Bone marrow (tissue), 2 donors: ENCODE results near the gene NQO2.
"Not testable (repeated sequence)": the region's sequence is repeated elsewhere in the genome, so short reads cannot be mapped to it uniquely, and the experiment has no call there.

Source experiments
- DNase-seq, 2 donors: peaks; one replicate each; lab custom pipeline; 2025; lab: John Stamatoyannopoulos, UW

The NQO2 gene

GRCh38 chr6:2970034-2970685, 29.5 kb upstream of the NQO2 start:
- no peak for DNase-seq

DNA sequence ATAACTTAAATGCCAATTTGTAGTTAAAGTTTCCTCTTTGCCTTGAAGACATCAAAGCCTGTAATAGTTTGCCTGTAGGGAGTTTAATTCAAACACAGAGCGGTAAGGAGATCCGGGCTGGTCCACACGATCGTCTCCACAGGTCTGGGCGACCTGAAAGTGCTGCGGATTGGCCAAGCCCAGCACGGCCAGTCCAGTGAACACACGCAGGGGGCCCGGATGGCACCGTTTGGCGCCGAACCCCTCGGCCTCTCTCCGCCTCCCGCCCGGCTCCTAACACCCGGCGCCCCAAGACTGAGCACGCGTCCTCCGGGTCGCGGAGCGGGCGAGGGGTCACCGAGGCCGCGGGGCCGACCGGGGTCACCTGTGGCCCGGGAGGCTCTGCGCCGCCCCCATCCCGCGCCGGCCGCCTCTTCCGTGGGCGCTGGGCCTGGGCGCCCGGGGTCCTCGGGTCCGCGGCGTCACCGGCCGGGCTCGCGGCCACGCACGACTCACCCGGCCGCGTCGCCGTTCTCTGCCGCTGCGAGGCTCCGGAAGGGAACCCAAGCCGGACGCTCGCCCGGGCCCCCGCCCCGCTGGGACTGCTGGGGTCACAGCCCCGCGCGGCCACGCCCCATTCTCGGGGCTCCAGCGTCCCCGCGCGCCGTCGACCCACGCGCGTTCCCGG, 28.8 kb upstream of the NQO2 start:
- DNase-seq, result peak in 1 of 2 donors; percentile 74

GRCh38 chr6:2971420-2972218, 28.1 kb upstream of the NQO2 start, which contains the start of gene SERPINB6:
TSS of gene SERPINB6 (minus strand) at chr6:2971567. CDS start at chr6:2959332, 12,235 bp downstream.
- DNase-seq, result peak in 1 of 2 donors; percentile 80

DNA sequence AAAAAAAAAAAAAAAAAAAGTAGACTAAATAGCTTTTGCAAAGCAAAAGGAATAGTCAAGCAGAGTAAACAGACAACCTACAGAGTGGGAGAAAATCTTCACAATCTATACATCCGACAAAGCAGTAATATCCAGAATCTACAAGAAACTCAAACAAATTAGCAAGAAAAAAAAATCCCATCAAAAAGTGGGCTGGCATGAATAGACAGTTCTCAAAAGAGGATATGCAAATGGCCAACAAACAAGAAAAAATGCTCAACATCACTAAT, 27.5 kb upstream of the NQO2 start:
- DNase-seq, result not testable (repeated sequence)

DNA sequence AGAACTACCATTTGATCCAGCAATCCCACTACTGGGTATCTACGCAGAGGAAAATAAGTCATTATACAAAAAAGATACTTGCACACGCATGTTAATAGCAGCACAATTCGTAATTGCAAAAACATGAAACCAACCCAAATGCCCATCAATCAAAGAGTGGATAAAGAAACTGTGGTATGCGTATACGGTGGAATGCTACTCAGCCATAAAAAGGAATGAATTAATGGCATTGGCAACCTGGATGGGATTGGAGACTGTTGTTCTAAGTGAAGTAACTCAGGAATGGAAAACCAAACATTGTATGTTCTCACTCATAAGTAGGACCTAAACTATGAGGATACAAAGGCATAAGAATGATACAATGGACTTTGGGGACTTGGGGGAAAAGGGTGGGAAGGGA, 27.0 kb upstream of the NQO2 start:
- DNase-seq, result not testable (repeated sequence)

GRCh38 chr6:2973180-2973579, 26.5 kb upstream of the NQO2 start:
- DNase-seq, result not testable (repeated sequence)

DNA sequence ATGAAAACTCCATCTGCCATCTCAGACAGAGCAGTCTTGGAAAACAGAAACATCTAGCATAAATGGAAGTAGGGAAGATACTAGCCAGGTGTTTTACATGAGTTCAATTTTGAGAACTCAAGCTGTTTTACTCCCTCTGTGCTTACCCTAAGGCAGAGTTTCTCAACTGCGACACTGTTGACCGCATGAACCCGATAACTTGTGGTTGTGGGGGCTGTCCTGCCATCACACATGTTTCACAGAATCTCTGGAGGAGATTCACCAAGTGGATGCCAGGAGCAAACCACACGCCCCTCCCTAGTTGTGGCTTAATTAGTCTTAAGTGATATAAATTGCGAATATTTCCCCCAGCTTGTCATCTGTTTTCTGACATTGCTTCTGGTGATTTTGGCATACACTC, 26.0 kb upstream of the NQO2 start:
- DNase-seq, result no peak

DNA sequence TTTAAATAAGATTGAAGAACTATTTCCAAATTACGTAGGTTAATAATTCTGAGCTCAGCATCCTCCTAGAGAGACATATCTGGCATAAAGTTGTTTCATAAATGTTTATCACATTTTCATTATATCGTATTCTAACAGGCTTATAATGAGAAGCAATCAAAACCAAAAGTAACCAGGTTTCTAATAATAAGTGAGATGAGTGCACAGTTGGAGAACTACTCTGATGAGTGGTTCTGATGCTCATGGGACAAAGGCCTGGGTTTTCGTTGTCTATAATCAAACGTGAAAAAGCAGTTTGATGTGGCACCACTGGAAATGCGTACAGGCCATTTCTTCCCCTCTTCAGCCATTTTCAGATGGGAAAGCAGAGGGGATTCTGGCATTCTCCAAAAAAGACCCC, 23.6 kb upstream of the NQO2 start:
- DNase-seq, result no peak

DNA sequence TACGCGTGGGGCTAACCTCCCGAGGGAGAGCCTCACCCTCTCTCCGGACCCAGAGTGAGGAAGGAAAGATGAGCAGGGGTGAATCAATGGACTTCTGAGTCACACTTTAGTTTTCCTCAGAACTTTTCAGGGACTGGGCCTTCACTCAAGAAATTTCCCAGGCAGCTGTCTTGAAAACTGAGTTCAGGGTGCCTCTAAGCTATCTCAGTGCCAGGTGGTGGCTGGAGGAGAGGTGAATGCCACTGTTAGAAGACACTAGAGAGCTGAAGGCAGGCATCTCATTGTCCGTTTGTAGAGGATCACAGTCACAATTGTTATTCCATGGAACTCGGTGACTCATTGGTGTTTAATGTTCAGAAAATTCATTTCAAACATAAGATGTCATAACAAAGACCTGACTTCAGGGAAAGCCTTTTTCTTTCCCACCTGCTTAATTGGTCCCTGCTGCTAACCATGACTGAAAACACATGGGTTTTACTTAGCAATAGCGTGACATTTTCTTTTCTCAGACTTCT, 23.1 kb upstream of the NQO2 start:
- DNase-seq, result no peak

DNA sequence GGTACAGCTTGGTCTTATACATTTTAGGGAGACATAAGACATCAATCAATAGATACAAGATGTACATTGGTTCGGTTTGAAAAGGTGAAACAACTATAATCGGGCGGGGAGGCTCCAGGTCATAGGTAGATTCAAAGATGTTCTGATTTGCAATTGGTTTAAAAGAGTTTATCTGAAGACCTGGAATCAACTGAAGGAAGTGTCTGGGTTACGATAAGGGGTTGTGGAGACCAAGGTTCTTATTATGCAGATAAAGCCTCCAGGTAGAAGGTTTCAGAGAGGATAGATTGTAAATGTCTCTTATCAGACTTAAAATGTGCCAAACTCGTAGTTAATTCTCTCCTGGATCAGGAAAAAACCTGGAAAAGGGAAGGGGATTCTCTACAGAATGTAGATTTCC, 22.4 kb upstream of the NQO2 start:
- DNase-seq, result no peak

- DNase-seq, result no peak
These were observed 21.7 kb upstream of the NQO2 start for GRCh38 chr6:2977799-2978590.

- DNase-seq, result no peak
These were observed 20.8 kb upstream of the NQO2 start for GRCh38 chr6:2978923-2979322.

DNA sequence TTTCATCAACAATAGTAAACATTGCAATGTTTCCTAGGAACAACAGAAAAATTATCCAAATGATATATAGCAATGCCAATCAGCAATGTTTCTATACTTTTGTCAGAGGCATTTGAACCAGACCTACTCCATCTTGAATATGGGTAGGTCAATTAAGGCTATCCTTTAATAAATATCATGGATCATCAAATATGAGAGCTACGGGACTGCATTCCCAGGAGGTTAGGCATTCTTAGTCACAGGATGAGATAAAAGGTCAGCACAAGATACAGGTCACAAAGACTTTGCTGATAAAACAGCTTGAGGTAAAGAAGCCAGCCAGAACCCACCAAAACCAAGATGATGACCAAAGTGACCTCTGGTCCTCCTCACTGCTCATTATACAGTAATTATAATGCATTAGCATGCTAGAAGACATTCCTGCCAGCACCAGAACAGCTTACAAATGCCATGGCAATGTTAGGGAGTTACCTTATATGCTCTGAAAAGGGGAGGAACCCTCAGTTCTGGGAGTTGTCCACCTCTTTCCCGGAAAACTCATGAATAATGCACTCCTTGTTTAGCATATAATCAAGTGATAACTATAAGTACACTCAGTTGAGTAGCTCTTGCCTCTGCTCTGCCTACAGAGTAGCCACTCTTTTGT, 19.8 kb upstream of the NQO2 start:
- no peak for DNase-seq

DNA sequence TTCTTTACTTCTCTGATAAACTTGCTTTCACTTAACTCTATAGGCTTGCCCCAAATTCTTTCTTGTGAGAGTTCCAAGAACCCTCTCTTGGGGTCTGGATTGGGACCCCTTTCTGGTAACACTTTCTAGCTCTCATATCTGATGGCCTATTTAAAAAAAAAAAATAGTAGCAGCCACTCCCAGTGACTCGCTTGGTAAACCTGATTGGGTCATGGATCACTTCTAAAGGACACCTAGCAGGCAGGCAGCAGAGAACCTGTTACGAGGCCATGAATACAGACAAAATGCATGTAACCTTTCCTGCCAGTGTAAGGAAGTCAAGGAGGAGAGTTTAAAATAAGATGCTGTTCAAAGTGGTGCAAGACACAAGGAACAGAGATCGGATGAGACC, 19.2 kb upstream of the NQO2 start:
- DNase-seq, result no peak

DNA sequence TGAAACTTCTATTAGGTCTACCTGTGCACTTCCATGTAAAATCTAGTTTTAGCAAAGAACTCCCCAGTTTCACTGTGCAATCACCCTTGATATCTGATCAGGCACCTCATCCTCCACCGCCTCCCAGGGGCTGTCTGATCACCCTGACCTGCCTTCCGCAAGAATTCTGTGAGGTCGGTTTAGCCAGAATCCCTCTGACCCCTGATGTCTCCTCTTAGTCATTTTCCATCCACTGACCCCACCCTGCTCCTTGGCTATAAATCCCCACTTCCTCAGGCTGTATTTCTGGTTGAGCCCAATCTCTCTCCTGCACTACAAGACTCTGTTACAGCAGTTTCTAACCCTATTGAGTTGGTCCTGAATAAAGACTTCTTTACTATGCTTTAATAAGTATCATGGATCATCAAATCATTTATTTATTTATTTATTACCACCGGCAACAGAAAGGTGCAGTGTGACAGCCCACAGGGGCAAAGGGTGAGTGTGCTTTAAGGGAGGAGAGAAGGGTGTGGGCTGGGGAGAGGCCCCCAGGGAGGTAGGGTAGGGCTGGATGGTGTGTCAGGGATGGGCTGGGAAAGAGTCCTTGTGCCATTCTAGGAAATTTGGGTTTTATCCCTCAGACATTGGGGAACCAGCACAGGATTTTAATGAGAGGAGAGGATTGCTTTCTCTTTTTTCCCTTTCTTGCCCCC, 17.1 kb upstream of the NQO2 start:
- no peak for DNase-seq

GRCh38 chr6:2984738-2985406, 14.8 kb upstream of the NQO2 start:
- no peak for DNase-seq

DNA sequence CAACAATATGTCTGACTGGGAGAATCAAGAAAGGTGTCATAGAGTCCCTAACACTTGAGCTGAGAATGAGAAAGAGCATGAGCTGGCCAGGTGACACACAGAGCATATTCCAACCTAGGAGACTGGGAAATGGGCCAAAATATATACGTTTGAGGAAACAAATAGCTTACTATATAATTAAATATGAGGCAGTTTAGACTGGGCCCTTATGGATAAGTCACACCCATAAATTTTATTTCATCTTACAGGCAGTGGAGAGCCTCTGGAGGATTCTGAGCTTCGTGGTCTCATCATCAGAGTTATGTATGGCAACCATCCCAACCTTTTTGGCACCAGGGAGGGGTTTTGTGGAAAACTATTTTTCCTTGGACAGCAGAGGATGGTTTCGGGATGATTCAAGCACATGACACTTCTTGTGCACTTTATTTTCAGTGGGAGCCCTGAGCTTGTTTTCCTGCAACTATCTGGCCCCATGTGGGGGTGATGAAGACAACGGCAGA, 12.9 kb upstream of the NQO2 start:
- DNase-seq, result no peak

- DNase-seq, result no peak
These were observed 11.6 kb upstream of the NQO2 start for GRCh38 chr6:2988094-2988425.

DNA sequence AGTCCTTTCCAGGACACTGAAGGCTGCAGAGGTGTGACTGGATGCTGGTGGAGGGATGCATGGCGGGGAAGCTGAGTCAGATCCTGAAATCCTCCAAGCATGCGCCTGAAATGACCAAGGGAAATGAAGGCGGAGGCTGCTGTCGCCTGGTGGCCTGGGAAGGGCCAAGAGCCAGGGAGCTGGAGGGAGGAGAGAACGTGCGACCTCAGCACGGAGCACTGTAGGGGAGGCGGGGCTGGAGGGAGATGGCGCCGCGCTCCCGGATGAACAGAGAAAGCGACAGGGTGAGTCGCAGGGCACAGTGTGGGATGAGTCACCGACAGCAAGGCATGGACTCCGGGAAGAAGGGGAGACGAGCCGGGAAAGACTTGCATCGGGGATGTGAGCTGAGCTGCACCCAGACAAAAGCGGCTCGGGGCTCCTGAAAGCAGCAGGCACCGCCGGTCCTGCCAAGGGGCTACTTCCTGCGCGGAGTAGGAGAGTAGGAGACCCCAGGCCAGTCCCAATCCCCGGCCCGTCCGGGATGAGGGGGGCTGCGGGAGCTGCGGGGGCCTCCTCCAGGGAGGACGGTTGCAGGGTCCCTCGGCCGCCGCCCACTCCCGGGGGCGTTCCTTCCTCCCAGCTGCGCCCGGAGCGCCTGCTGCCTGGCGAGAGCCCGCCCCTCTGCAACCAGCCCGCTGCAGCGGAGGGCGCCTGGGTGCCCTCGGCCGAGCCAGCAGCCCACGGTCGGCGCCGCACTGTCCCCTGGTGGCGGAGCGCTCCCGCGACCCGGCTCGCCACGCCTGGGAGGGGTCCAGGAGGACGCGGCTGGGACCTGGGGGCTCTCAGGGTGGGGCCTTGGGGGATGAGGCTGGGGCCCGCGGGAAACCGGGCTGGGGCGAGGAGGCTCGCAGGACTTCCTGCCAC, 11.0 kb upstream of the NQO2 start:
- DNase-seq, result peak; percentile 52 to 84
